ENCODE results near the gene FLT1.
A peak's percentile ranks its signal among the peaks of the same experiment; 100 is the strongest.

FLT1 gene

GRCh38 chr13:28379371-28380083 lies 115.4 kb downstream of the FLT1 start:
- no peak for DNase-seq

- no peak for DNase-seq
Observed at GRCh38 chr13:28376604-28377003, 118.3 kb downstream of the FLT1 start.

- peak; percentile 45 for DNase-seq
Observed at GRCh38 chr13:28375250-28375930, 119.5 kb downstream of the FLT1 start.

- DNase-seq = no peak
Observed at GRCh38 chr13:28373810-28374209, 121.1 kb downstream of the FLT1 start.

DNA sequence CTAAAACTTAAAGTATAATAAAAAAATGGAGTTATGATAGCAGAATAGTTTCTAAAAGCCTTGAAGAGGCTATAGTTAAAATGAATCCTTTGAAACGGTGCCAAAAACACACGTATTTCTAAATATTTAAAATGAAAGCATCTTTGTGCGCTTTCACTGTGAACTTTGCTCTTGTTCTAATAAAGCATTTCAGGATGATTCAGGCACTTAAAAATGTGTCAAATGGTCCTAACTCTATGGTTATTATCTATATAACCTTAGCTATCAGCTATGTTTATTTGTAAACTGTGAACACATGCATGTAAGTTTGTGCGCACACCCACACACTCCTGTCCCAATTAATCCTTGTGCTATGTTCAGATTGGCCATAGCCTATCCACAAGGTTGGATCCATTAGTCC lies 124.5 kb downstream of the FLT1 start:
- DNase-seq = no peak

- no peak for DNase-seq
Observed at GRCh38 chr13:28358708-28359107, 136.2 kb downstream of the FLT1 start.

DNA sequence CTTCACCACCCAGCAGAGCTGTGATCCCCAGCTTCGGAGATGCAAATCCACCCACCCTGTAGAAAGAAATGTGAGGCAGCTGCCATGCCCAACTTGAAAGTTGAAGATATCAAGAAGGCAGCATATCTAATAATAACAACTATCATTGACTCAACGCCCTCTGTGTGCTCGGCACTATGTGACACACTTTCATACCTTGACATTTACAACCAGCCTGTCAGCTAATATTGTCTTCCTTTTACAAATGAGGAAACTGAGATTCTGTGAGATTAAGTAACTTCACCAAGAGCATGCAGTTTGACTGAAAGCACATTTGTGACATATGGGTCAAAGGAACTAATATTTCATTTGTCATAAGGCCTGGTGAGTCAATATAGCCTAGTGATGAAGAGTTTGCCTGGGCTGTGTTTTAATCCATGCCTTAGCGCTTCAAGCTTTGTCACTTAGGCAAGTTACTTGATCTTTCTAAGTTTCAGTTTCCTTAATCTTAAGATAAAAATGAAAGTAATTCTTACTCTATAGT lies 137.0 kb downstream of the FLT1 start:
- DNase-seq = no peak

- DNase-seq = no peak
Observed at GRCh38 chr13:28357247-28357825, 137.6 kb downstream of the FLT1 start.

GRCh38 chr13:28356561-28357021 lies 138.3 kb downstream of the FLT1 start:
- DNase-seq = no peak

- no peak for DNase-seq
Observed at GRCh38 chr13:28355822-28356371, 139.0 kb downstream of the FLT1 start.

DNA sequence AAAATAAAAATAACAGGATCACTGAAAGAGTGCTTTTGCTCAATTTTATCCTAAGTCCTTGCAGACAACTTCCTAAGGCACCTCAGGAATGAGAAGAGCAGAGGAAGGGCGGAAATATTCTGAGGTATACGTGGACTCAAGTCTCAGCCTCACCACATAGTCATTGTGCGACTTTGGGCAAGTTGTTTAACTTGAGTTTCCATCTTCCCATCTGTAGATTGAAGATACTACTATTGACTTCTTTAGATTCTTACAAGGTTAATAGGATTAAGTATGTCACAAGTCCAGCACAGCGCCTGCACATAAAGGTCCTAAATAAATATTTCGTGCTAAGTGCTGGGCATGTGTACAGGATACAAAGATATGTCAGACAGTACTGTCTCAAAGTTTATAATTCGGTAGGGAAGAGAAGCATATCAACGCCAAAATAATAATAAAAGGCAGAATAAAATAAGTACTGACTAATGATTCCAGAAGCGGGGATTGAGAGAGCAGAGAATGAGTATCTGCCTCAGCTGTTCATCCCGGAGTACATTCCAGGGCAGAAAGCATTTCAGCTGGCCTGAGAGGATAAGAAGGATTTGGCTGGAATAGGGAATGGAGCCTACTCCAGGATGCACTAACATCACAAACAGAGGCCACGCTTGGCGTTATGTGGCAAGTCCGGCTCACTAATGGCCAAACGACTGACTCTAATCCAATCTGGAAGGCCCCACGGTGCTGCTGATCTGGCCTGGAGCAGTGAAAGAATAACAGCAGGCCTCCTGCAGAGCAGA lies 139.7 kb downstream of the FLT1 start:
- no peak for DNase-seq

GRCh38 chr13:28353679-28354078 lies 141.2 kb downstream of the FLT1 start:
- no peak for DNase-seq

GRCh38 chr13:28349907-28350654 lies 144.8 kb downstream of the FLT1 start:
- peak; percentile 6 for DNase-seq

GRCh38 chr13:28349371-28349770 lies 145.6 kb downstream of the FLT1 start:
- DNase-seq = no peak

DNA sequence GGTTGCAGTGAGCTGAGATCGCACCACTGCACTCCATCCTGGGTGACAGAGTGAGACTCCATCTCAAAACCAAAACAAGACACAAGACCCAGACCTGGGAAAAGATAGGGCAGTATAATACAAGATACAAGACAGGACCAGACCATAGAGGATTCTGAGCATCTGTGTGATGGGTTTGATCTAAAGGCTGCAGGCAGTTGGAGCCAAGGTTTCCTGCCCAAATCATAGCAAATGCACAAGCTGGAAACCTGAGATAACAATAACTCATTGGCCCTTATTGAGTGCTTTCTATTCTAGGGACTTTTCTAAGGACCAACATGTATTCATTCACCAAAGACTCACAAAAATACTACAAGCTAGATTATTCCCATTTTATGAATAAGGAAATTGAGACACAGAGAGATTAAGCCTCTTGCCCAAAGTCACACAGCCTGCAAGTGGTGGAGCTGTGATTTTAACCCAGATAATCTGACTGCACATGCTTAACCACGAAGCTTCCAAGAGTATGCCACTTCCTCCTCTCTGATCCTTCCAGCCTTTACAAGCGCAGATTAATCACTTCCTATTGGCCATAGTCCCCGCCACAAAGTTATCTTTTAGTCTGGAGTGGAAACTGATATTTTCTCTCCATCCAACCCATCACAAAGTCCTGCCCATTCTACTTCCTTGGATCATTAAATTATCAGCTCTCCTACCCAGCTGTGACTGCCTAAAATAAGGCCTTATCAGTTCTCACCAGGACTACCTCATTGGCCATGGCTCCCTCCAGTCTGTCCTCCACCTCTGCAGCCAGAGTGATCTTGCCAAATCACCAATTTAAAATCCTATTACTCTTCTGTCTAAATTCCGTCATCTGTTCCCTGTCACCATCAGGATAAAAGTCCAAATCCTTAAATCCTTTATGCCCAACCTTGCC lies 147.2 kb downstream of the FLT1 start:
- no peak for DNase-seq

DNA sequence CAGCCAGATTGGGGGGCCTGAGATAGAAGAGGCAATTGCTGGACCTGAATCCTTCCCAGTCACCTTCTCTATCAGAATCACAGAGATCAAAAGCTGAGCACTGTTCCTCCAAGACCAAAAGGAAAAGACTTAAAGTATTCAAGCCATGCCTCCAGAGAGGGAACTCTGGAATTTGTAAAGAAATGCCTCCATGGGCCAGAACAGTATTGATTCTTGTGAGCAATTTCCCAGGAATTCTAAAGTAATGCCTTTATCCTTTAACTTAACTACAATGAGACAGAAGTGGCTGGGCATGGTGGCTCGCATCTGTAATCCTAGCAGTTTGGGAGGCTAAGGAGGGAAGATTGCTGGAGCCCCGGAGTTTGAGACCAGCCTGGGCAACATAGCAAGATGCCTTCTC lies 148.8 kb downstream of the FLT1 start:
- DNase-seq = no peak

DNA sequence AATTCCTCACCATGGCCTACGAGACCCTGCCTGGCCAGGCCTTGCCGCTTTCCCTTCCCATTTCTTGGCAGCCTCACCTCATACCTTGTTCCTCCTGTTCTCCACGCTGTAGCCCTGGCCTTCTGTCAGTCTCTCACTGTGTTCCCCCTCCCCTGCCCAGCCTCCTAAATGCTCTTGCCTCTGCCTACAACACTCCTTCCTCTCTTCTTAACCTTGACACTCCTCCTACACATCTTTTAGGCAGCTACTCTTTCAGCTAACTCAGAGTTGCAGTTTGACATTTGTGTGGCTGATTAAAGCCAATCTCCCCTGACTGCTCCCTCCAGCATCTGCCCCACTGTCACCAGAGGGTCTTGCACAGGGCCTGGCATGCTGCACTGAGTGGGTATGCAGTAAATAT lies 150.8 kb downstream of the FLT1 start:
- no peak for DNase-seq

GRCh38 chr13:28342251-28342650 lies 152.7 kb downstream of the FLT1 start:
- DNase-seq = no peak

DNA sequence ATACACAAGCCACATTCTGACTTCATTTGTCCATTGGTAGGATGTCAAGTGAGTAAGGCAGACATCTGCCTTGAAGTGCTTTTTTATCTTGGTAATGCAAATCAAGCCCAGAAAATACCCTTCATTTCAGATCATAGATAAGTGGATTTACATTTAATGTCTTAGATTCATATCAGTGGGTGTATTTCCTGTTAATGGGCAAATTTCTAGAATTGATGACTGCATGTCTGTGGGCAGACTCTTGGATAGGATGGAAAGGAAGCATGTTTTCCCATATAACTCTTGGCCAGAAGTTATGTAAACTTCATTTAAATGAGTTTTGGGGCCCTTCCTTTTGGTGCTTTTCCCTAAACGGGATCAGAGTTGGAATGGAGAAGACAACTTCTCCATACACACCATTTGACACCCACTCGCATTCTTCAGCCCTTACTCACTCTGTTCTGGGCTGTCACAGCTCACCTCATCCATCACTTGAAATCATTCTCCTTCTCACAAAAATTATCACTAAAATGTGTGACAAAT lies 154.6 kb downstream of the FLT1 start:
- DNase-seq = no peak

GRCh38 chr13:28339419-28339818 lies 155.5 kb downstream of the FLT1 start:
- no peak for DNase-seq

- DNase-seq = no peak
Observed at GRCh38 chr13:28338742-28339141, 156.2 kb downstream of the FLT1 start.
